Smooth muscle cell of the brain vasculature (primary cell): Measurements from ENCODE around the gene HOXB3.

ENCODE experiments used
- DNase-seq: peaks from one replicate; pipeline ENCODE4 v3.0.0-alpha.2; 2012; ENCODE audit warnings: low read depth, low spot score

Gene HOXB3

GRCh38 chr17:48597778-48598631, 8.0 kb upstream of the HOXB3 start:
- no peak for DNase-seq

GRCh38 chr17:48597528-48597777, 7.4 kb upstream of the HOXB3 start:
- no peak for DNase-seq

GRCh38 chr17:48596735-48597527, 6.9 kb upstream of the HOXB3 start:
- DNase-seq, result no peak

- no peak for DNase-seq
These were observed 6.1 kb upstream of the HOXB3 start for GRCh38 chr17:48596000-48596734.

GRCh38 chr17:48595278-48595999, 5.4 kb upstream of the HOXB3 start:
- DNase-seq, result no peak

GRCh38 chr17:48594538-48595277, 4.7 kb upstream of the HOXB3 start:
- DNase-seq, result no peak

- DNase-seq, result no peak
These were observed 3.9 kb upstream of the HOXB3 start for GRCh38 chr17:48593840-48594537.

- DNase-seq, result no peak
These were observed 3.2 kb upstream of the HOXB3 start, which contains the start of gene HOXB5 for GRCh38 chr17:48593126-48593829. Gene HOXB5, minus strand, starts transcription at chr17:48593779. Its CDS starts 97 bp downstream, at chr17:48593682.

- no peak for DNase-seq
These were observed 2.5 kb upstream of the HOXB3 start for GRCh38 chr17:48592577-48592976.

GRCh38 chr17:48592057-48592514, 2.0 kb upstream of the HOXB3 start:
- no peak for DNase-seq

- DNase-seq, result no peak
These were observed 1.4 kb upstream of the HOXB3 start for GRCh38 chr17:48591255-48592056.

- no peak for DNase-seq
These were observed 643 bp upstream of the HOXB3 start for GRCh38 chr17:48590607-48591161.

GRCh38 chr17:48589060-48589830, 796 bp downstream of the HOXB3 start:
- no peak for DNase-seq

GRCh38 chr17:48588528-48588927, 1.5 kb downstream of the HOXB3 start:
- no peak for DNase-seq

- DNase-seq, result no peak
These were observed 2.0 kb downstream of the HOXB3 start for GRCh38 chr17:48588074-48588415.

GRCh38 chr17:48587276-48588073, 2.6 kb downstream of the HOXB3 start:
- DNase-seq, result no peak
